AG09309 (cell line): ENCODE data around the gene MBIP.

ENCODE experiments used
- DNase-seq: peaks from one replicate; pipeline ENCODE4 v3.0.0-alpha.2; 2010; ENCODE audit warnings: low read depth
- H3K4me3 ChIP-seq: 2 replicates; pipeline ENCODE4 v1.5.1; 2011; ENCODE audit warnings: mild to moderate bottlenecking, low read depth, low read length, moderate library complexity; ENCODE audit not compliant: control insufficient read depth
- TF ChIP-seq, protein P1 (sequence below): IDR thresholded peaks from 2 replicates; pipeline ENCODE4 v1.5.1; 2011; ENCODE audit warnings: mild to moderate bottlenecking, low read depth, low read length, inconsistent platforms; ENCODE audit not compliant: insufficient read depth, control insufficient read depth; ENCODE audit errors: missing control alignments

The MBIP gene

DNA sequence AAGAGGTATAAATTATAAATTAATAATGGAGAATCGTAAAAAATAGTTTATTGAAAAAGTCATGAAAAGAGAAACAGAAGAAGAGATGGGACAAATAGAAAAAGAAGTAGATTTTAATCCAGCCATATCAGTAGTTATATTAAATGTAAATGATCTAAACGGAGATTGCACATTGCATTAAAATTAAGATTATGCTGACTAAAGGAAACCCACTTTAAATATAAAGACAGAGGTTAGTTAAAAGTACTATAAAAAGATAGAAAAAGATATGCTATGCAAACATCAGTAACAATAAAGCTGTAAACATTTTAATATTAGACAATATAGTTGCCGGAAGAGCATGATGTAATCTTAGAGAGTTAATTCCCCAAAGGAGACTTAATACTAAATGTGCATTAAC, 5.4 kb upstream of the MBIP start:
- TF ChIP-seq, protein P1, sequence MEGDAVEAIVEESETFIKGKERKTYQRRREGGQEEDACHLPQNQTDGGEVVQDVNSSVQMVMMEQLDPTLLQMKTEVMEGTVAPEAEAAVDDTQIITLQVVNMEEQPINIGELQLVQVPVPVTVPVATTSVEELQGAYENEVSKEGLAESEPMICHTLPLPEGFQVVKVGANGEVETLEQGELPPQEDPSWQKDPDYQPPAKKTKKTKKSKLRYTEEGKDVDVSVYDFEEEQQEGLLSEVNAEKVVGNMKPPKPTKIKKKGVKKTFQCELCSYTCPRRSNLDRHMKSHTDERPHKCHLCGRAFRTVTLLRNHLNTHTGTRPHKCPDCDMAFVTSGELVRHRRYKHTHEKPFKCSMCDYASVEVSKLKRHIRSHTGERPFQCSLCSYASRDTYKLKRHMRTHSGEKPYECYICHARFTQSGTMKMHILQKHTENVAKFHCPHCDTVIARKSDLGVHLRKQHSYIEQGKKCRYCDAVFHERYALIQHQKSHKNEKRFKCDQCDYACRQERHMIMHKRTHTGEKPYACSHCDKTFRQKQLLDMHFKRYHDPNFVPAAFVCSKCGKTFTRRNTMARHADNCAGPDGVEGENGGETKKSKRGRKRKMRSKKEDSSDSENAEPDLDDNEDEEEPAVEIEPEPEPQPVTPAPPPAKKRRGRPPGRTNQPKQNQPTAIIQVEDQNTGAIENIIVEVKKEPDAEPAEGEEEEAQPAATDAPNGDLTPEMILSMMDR = no peak
- no peak overlapping the region for H3K4me3 ChIP-seq
- DNase-seq = no peak

DNA sequence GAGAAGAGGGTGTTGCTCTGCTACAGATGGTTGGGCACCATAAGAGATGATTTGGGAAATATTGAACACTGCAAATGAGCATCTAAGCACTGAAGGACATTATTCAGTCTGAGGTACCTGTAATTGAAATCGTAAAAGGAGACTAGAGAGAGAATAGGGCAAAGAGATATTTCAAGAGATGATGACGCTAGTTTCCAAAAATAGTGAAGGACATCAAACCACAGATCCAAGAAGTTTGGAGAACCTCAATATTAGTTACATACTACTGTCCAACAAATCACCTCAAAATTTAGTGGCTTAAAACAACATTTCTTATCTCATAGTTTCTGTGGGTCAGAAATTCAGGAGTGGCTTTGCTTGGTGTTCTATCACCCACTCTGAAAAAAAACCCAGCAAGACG, 4.5 kb upstream of the MBIP start:
- H3K4me3 ChIP-seq = no peak overlapping the region
- DNase-seq = no peak
- TF ChIP-seq, protein P1 = no peak

DNA sequence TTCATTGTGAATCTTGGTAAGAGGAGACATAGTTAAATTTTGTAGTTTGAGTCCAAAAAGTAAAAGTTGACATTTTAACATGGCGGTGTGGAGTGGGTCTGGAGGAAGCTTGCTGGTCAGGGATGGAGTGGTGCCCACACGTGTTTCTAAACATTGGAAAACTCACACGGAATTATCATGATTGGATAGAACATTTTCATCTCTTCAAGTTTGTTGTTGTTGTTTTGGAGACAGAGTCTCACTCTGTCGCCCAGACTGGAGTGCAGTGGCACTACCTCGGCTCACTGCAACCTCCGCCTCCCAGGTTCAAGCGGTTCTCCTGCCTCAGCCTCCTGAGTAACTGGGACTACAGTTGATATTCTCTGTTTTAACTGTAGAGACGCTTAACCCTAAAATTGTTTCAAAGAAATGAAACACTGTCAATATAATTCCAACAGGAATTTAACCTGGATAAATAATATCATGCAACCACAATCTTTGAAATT, 502 bp upstream of the MBIP start:
- TF ChIP-seq, protein P1 = no peak

DNA sequence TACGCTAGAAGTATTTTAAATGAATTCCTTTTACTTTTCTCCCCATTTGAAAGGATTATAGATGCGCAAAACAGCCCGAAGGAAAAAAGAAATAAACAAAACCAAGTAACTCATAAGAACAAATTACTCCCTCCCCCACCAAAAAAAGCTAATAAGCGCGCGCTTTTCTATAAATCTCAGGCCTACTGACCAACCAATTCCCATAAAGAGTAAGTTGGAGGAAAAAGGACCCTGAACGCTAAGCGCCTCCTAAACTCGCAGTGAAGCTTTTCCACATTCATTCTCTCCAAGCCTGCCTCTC, 588 bp downstream of the MBIP start:
- no peak for DNase-seq
- TF ChIP-seq, protein P1 = no peak

More for the DNA sequence above, 502 bp upstream of the MBIP start:
- H3K4me3 ChIP-seq = peak overlapping the region; percentile 93
- no peak for DNase-seq

DNA sequence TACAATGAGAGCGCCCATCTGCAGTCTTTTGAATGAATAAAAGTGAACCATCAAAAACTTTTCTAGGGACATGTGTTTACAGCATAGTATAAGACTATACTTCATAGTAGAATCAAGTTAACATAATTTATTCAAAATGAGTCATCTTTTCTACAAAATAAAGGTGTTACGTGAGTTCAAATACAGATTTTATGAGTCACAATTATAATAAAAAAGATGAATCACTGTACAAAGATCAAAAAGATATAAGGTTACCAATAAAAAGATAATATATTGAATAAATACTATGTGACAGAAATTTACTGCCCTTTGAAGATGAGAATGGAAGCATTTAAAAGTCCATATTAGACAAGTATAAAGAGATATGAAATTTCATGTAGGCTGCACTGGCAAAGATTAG, 2.8 kb downstream of the MBIP start:
- no peak for DNase-seq
- TF ChIP-seq, protein P1 = no peak
- H3K4me3 ChIP-seq = no peak overlapping the region

More for the DNA sequence above, 588 bp downstream of the MBIP start:
- H3K4me3 ChIP-seq = peak overlapping the region; percentile 93

DNA sequence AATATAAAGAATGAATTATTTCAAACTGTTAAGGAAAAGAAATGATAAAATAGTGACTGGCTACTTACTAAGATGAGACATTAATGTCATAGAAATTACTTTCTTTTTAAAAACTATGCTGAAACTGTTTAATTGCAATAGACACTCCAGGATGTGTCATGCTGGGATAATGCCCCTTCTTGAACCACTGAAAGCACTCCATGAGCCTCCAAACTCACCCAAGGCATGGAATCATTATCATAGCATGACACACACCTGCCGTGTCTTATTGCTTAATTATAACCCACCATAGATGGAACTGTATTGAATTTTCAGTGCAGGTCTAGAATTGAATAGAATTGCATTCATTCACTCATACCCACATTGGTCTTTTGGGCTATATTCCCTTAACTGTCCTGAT, 4.3 kb downstream of the MBIP start:
- no peak overlapping the region for H3K4me3 ChIP-seq
- TF ChIP-seq, protein P1 = no peak
- no peak for DNase-seq

DNA sequence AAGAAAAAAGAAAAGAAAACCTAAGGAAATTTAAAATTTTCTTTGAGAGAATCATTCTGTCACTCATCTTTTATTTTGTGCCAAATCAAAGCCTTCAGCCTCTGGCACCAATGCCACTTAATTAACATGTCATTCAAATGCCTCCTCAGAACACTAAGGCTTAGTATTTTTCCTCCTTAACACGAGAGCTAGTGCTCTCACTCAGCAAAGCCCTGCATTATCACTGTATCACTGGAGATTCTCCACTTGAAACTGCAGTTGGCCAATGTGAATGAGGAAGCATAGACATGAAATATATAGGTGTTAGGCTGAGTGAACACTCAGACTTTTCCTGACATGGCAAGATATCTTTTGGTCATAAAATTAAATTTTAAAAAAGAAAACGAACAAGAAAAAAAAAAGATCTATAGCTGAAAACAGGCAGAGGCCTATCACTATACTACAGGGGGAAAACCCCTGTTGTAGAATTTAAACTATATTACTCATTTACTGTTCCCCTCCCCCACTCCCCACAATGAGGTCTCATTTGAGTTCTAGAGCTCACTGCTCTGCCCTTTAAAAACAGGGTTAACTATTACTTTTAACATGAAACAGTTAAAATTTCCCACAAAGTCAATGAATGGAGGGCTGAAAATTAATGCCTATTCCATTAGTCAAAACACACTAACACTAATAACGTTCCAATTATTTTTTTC, 5.1 kb downstream of the MBIP start:
- no peak for DNase-seq
- TF ChIP-seq, protein P1 = no peak

More for the DNA sequence above, 5.1 kb downstream of the MBIP start:
- no peak overlapping the region for H3K4me3 ChIP-seq
